IPS-NIHi7 (cell line): ENCODE data around the gene HLA-DMA.
A peak's percentile ranks its signal among the peaks of the same experiment; 100 is the strongest.

Source experiments
- DNase-seq: peaks from one replicate; pipeline ENCODE4 v3.0.0; 2012; ENCODE audit warnings: mixed read lengths; ENCODE audit errors: extremely low spot score

The HLA-DMA gene

GRCh38 chr6:32933661-32934085 lies 19.2 kb downstream of the HLA-DMA start:
- DNase-seq, result peak; percentile 83

- no peak for DNase-seq
Observed at GRCh38 chr6:32932132-32932868, 20.6 kb downstream of the HLA-DMA start.

- DNase-seq, result no peak
Observed at GRCh38 chr6:32931211-32931610, 21.7 kb downstream of the HLA-DMA start.

- no peak for DNase-seq
Observed at GRCh38 chr6:32922083-32922482, 30.8 kb downstream of the HLA-DMA start.

GRCh38 chr6:32920715-32921114 lies 32.2 kb downstream of the HLA-DMA start:
- no peak for DNase-seq

GRCh38 chr6:32912951-32913350 lies 39.9 kb downstream of the HLA-DMA start:
- DNase-seq, result no peak

- DNase-seq, result no peak
Observed at GRCh38 chr6:32908897-32909296, 44.0 kb downstream of the HLA-DMA start.

GRCh38 chr6:32906539-32906938 lies 46.4 kb downstream of the HLA-DMA start:
- DNase-seq, result no peak

- DNase-seq, result no peak
Observed at GRCh38 chr6:32905078-32905477, 47.8 kb downstream of the HLA-DMA start.

GRCh38 chr6:32903952-32904351 lies 48.9 kb downstream of the HLA-DMA start:
- no peak for DNase-seq
